ENCODE results near the gene BHLHE23.

Gene BHLHE23

GRCh38 chr20:63025534-63026331 is 19.0 kb upstream of the BHLHE23 start:
- DNase-seq (ENCODE audit: low read depth) = no peak

- no peak for DNase-seq (ENCODE audit: low read depth)
These were observed 18.0 kb upstream of the BHLHE23 start for GRCh38 chr20:63024573-63025392.

- no peak for DNase-seq (ENCODE audit: low read depth)
These were observed 17.3 kb upstream of the BHLHE23 start for GRCh38 chr20:63023936-63024571.

GRCh38 chr20:63023071-63023935 is 16.5 kb upstream of the BHLHE23 start:
- DNase-seq (ENCODE audit: low read depth) = no peak

- no peak for DNase-seq (ENCODE audit: low read depth)
These were observed 15.7 kb upstream of the BHLHE23 start for GRCh38 chr20:63022501-63022900.

GRCh38 chr20:63021356-63022321 is 14.9 kb upstream of the BHLHE23 start:
- no peak for DNase-seq (ENCODE audit: low read depth)

- DNase-seq (ENCODE audit: low read depth) = no peak
These were observed 13.9 kb upstream of the BHLHE23 start for GRCh38 chr20:63020681-63021080.

GRCh38 chr20:63017826-63018411 is 11.2 kb upstream of the BHLHE23 start:
- no peak for DNase-seq (ENCODE audit: low read depth)

GRCh38 chr20:63017076-63017825 is 10.5 kb upstream of the BHLHE23 start:
- DNase-seq (ENCODE audit: low read depth) = no peak

GRCh38 chr20:63016514-63017075 is 9.8 kb upstream of the BHLHE23 start:
- no peak for DNase-seq (ENCODE audit: low read depth)

GRCh38 chr20:63015662-63016361 is 9.0 kb upstream of the BHLHE23 start:
- DNase-seq (ENCODE audit: low read depth) = no peak

GRCh38 chr20:63015147-63015661 is 8.4 kb upstream of the BHLHE23 start:
- DNase-seq (ENCODE audit: low read depth) = no peak

- no peak for DNase-seq (ENCODE audit: low read depth)
These were observed 7.9 kb upstream of the BHLHE23 start for GRCh38 chr20:63014710-63015109.

- no peak for DNase-seq (ENCODE audit: low read depth)
These were observed 7.5 kb upstream of the BHLHE23 start for GRCh38 chr20:63014287-63014686.

- DNase-seq (ENCODE audit: low read depth) = no peak
These were observed 6.4 kb upstream of the BHLHE23 start for GRCh38 chr20:63013207-63013606.

GRCh38 chr20:63011798-63012197 is 5.0 kb upstream of the BHLHE23 start:
- no peak for DNase-seq (ENCODE audit: low read depth)

- DNase-seq (ENCODE audit: low read depth) = peak; percentile 57
These were observed 3.4 kb upstream of the BHLHE23 start for GRCh38 chr20:63009988-63010769.

Measured in activated T-cell treated with anti-CD3 and anti-CD28 coated beads for 24 hours (primary cell).